HG03175 (cell line): ENCODE results near the gene MRPL36.
"Not testable (repeated sequence)": the region's sequence is repeated elsewhere in the genome, so short reads cannot be mapped to it uniquely, and the experiment has no call there.

Experiments used
- ATAC-seq: cut with Tn5 transposase; IDR thresholded peaks from one replicate; pipeline ENCODE4 v1.9.1; 2021; ENCODE audit warnings: mild to moderate bottlenecking, moderate library complexity; ENCODE audit not compliant: unreplicated experiment

Gene MRPL36

GRCh38 chr5:1815881-1816292 is 16.2 kb upstream of the MRPL36 start:
- no peak for ATAC-seq

- ATAC-seq: no peak
These were observed 15.6 kb upstream of the MRPL36 start for GRCh38 chr5:1815071-1815786.

GRCh38 chr5:1814183-1815020 is 14.8 kb upstream of the MRPL36 start:
- ATAC-seq: no peak

GRCh38 chr5:1810581-1811101 is 11.0 kb upstream of the MRPL36 start:
- no peak for ATAC-seq

- no peak for ATAC-seq
These were observed 9.9 kb upstream of the MRPL36 start for GRCh38 chr5:1809416-1810035.

GRCh38 chr5:1808439-1808838 is 8.8 kb upstream of the MRPL36 start:
- no peak for ATAC-seq

GRCh38 chr5:1807451-1808185 is 8.0 kb upstream of the MRPL36 start:
- no peak for ATAC-seq

- no peak for ATAC-seq
These were observed 7.3 kb upstream of the MRPL36 start for GRCh38 chr5:1806974-1807373.

GRCh38 chr5:1806199-1806598 is 6.6 kb upstream of the MRPL36 start:
- no peak for ATAC-seq

- no peak for ATAC-seq
These were observed 6.1 kb upstream of the MRPL36 start for GRCh38 chr5:1805736-1806135.

- no peak for ATAC-seq
These were observed 5.7 kb upstream of the MRPL36 start for GRCh38 chr5:1805326-1805725.

GRCh38 chr5:1804001-1804690 is 4.5 kb upstream of the MRPL36 start:
- no peak for ATAC-seq

GRCh38 chr5:1803192-1803591 is 3.6 kb upstream of the MRPL36 start:
- no peak for ATAC-seq

- no peak for ATAC-seq
These were observed 2.3 kb upstream of the MRPL36 start for GRCh38 chr5:1801967-1802295.

- peak; percentile 53 for ATAC-seq
These were observed 1.8 kb upstream of the MRPL36 start, which contains the start of gene NDUFS6 for GRCh38 chr5:1801222-1801966. NDUFS6 (plus strand) TSS chr5:1801407; CDS start chr5:1801418, 11 bp downstream.

- ATAC-seq: peak; percentile 47
These were observed 1.0 kb upstream of the MRPL36 start for GRCh38 chr5:1800472-1801221.

- peak; percentile 27 for ATAC-seq
These were observed 481 bp downstream of the MRPL36 start for GRCh38 chr5:1799110-1799601.

GRCh38 chr5:1798589-1798988 is 1.0 kb downstream of the MRPL36 start:
- not testable (repeated sequence) for ATAC-seq

GRCh38 chr5:1797855-1798254 is 1.8 kb downstream of the MRPL36 start:
- no peak for ATAC-seq
